Peyer's patch (tissue), 4 donors: ENCODE measurements around the gene EVC. TPM values are rescaled to one million over a fixed set of nuclear protein-coding genes. Genes with fewer than 3 reads are reported as not detected.

ENCODE experiments used
- DNase-seq, 3 donors: peaks; one replicate each; pipeline ENCODE4 v3.0.0-alpha.2; 2017 to 2019
- H3K27ac ChIP-seq, 4 donors: fragments of 200-600 bp; sonication (generic); one replicate each; pipeline ENCODE4 v1.5.1; 2016 to 2019
- H3K27me3 ChIP-seq, 2 donors: fragments of 200-600 bp; sonication (generic); one replicate each; pipeline ENCODE4 v1.5.1; 2019
- H3K36me3 ChIP-seq, 3 donors: fragments of 200-600 bp; sonication (generic); one replicate each; pipeline ENCODE4 v1.5.1; 2016 to 2019
- H3K4me1 ChIP-seq, 4 donors: fragments of 200-600 bp; sonication (generic); one replicate each; pipeline ENCODE4 v1.5.1; 2016 to 2019
- H3K4me3 ChIP-seq, 4 donors: fragments of 200-600 bp; sonication (generic); 1 replicate in 3 of 4; 2 replicates in 1 of 4; pipeline ENCODE4 v1.5.1; 2016 to 2019; ENCODE audit warnings: mild to moderate bottlenecking in 1 of 4
- H3K9me3 ChIP-seq, 4 donors: fragments of 200-600 bp; sonication (generic); one replicate each; pipeline ENCODE4 v1.5.1; 2016 to 2019; ENCODE audit warnings: mild to moderate bottlenecking in 1 of 4
- POLR2A ChIP-seq, 2 donors: fragments of 450-650 bp; IDR thresholded peaks; one replicate each; pipeline ENCODE4 v1.5.1; 2017; ENCODE audit warnings: antibody characterized with exemption in 2 of 2, mild to moderate bottlenecking in 2 of 2, moderate library complexity in 2 of 2
- total RNA-seq, 4 donors: library from RNA; depleted of rRNA; stranded (reverse); fragments of >200 nt; gene quantifications; one replicate each; pipeline ENCODE4 v1.1.0, GENCODE V29; 2016
- TF ChIP-seq, protein P1 (sequence below), 6 experiments: fragments of 450-650 bp in 4 of 6; fragments of 200-600 bp in 2 of 6; sonication (generic) in 1 of 6; IDR thresholded peaks; one replicate each; pipeline ENCODE4 v1.5.1; 2017 to 2019; ENCODE audit warnings: antibody characterized with exemption in 6 of 6, mild to moderate bottlenecking in 3 of 6, moderate library complexity in 1 of 6

EVC gene
- total RNA-seq, 4 donors from 2014 or later: 1.6 to 40.4 (median 4.4) TPM

DNA sequence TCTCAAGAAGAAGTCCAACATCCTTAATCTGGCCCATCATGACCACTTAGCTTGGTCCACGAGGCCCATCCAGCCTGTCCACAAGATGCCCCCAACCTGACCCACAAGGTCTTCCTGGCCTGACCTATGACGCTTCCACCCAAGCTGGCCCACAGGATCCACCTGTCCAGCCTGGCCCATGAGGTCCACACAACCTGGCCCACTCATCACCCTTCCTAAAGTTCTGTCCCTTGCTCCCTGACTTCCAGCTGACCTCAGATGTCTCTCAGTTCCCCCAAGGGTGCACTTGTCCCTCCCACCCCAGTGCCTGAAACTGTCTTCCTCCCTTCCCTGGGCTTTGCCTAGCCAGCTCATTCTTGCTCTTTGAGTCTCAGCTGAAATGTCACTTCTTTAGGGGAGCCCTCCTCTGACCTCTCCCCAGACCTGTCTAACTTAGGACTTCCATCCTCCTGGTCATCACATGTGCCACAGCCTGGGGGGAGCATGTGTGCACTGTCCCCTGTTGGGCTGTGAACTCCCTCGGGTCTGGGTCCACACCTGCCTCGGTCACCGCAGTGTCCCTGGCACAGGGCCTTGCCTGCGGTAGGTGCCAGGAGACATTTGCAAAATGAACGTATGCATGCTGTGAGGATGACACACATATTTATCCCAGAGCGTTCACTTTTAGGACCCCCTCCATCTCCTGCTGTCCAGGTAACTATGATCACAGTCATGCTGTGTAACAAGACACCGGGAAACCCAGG is 61.7 kb downstream of the EVC start:
- Histone ChIP-seq H3K27ac (no peak overlapping the region), H3K4me1 (no peaks in the 10 kb centered on the region), H3K9me3 (peaks cover 0 to 3% (median 0%) of the 10 kb centered on the region in 4 donors), H3K36me3 (no peaks in the 10 kb centered on the region), H3K27me3 (no peaks in the 10 kb centered on the region), H3K4me3 (no peak overlapping the region)
- no peak for DNase-seq
- TF ChIP-seq POLR2A (IDR thresholded peaks at IDR 0.05): no peak
- TF ChIP-seq, protein P1, sequence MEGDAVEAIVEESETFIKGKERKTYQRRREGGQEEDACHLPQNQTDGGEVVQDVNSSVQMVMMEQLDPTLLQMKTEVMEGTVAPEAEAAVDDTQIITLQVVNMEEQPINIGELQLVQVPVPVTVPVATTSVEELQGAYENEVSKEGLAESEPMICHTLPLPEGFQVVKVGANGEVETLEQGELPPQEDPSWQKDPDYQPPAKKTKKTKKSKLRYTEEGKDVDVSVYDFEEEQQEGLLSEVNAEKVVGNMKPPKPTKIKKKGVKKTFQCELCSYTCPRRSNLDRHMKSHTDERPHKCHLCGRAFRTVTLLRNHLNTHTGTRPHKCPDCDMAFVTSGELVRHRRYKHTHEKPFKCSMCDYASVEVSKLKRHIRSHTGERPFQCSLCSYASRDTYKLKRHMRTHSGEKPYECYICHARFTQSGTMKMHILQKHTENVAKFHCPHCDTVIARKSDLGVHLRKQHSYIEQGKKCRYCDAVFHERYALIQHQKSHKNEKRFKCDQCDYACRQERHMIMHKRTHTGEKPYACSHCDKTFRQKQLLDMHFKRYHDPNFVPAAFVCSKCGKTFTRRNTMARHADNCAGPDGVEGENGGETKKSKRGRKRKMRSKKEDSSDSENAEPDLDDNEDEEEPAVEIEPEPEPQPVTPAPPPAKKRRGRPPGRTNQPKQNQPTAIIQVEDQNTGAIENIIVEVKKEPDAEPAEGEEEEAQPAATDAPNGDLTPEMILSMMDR (IDR thresholded peaks at IDR 0.05): no peak

DNA sequence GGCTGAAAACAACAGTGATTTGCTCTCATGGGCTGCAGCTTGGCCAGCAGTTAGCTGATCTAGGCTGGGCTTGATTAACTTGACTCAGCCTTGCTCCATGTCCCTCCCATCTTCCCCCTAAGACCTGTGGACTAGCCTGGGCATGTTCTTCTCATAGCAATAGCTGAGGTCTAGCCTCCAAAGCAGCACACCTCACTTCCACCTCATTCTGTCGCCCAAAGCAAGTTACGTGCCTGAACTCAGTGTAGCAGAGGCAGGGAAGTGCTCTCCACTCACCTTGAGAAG is 62.2 kb downstream of the EVC start:
- no peak for DNase-seq
- no peak for TF ChIP-seq POLR2A (IDR thresholded peaks at IDR 0.05)
- TF ChIP-seq, protein P1 (IDR thresholded peaks at IDR 0.05): no peak
- no peaks in the 10 kb centered on the region for H3K36me3 ChIP-seq

DNA sequence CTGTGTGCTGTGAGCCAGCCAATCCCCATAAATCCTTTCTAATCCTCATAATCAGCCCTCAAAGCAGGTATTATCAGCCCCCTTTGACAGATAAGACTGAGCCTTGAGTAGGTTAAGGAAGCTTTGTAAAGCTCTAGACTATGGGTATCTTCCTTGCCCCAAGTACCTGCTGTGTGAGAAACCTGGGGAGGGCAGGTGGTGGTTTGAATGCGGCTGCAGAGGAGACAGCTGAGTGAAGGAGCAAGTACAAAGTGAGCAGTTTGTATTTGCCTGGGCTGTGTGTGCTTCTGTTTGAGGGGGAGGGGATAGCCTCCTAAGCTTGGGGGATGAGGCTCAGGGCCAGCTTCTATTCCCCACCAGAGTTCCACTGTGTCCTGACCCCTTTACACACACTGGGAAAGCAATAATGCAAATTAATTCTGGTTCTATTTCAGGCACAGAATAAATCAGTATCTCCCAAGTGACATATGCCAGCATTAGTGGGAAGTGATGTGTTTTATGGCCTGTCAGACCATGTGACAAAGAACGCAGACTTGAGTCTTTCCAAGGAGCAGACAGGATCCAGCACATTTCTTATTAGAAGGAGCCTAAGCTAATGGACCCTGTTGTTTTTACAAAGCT is 63.5 kb downstream of the EVC start:
- Histone ChIP-seq H3K4me3 (no peak overlapping the region), H3K27me3 (no peaks in the 10 kb centered on the region), H3K36me3 (no peaks in the 10 kb centered on the region), H3K4me1 (no peaks in the 10 kb centered on the region), H3K27ac (no peak overlapping the region), H3K9me3 (peaks cover 0 to 3% (median 0%) of the 10 kb centered on the region in 4 donors)
- no peak for TF ChIP-seq POLR2A (IDR thresholded peaks at IDR 0.05)
- TF ChIP-seq, protein P1 (IDR thresholded peaks at IDR 0.05): no peak
- DNase-seq: no peak

More for the DNA sequence above, 62.2 kb downstream of the EVC start:
- H3K4me1 ChIP-seq: no peaks in the 10 kb centered on the region
- no peak overlapping the region for H3K4me3 ChIP-seq
- no peaks in the 10 kb centered on the region for H3K27me3 ChIP-seq
- no peak overlapping the region for H3K27ac ChIP-seq
- peaks cover 0 to 3% (median 0%) of the 10 kb centered on the region in 4 donors for H3K9me3 ChIP-seq

DNA sequence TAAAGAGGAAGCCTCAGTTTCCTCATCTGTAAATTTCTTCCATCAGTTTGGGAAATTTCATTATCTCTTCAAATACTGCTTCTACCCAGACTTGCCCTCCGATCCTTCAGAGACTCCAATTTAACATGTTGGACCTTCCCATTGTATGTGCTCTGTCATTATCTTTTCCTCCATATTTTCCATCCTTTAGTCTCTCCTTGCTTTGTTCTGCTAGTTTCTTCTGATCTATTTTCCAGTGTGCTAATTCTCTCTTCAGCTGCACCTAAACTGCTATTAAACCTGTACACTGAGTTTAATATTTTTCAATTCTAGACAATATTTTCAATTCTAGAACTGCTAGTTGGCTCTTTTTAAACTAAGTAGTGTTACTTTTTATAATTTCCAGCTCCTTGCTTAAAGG is 65.5 kb downstream of the EVC start:
- DNase-seq: no peak
- H3K27me3 ChIP-seq: no peaks in the 10 kb centered on the region
- no peak overlapping the region for H3K27ac ChIP-seq
- H3K36me3 ChIP-seq: no peaks in the 10 kb centered on the region
- no peak overlapping the region for H3K4me3 ChIP-seq
- TF ChIP-seq, protein P1 (IDR thresholded peaks at IDR 0.05): no peak
- TF ChIP-seq POLR2A (IDR thresholded peaks at IDR 0.05): no peak
- peaks cover 0 to 3% (median 0%) of the 10 kb centered on the region in 4 donors for H3K9me3 ChIP-seq
- no peaks in the 10 kb centered on the region for H3K4me1 ChIP-seq

DNA sequence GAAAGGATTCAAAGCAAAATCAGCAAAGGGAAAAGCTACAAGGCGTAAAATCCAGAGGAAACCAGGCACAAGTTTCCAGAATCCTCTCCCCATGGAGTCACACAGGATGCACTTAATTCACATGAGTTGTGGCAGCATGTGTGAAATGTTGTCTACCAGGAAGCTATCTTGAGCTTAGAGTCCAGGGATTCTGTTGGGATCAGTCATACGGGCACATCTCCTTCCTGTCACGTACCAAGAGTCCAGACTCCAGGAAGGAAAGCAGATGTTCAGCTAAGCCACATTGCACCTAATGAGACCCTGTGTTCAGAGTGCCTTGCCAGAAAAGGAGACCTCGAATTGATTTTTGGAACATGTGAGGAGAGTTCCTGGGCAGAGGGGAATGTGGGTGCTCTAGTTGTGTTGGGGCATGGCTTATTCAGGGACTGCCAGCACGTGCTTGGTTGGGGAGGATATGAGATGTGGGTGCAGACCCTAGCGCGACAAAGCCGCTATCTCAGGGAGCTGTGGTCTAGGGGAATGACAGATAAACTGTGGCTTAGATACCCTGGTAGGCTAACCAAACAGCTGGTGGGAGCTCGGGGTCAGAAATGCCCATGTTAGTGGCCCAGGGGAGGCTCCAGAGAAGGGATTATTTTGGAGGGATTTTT is 70.0 kb downstream of the EVC start:
- Histone ChIP-seq H3K9me3 (peaks cover 0 to 3% (median 0%) of the 10 kb centered on the region in 4 donors), H3K27me3 (no peaks in the 10 kb centered on the region), H3K4me3 (no peak overlapping the region), H3K27ac (no peak overlapping the region), H3K4me1 (no peaks in the 10 kb centered on the region), H3K36me3 (no peaks in the 10 kb centered on the region)
- no peak for DNase-seq
- no peak for TF ChIP-seq POLR2A (IDR thresholded peaks at IDR 0.05)
- TF ChIP-seq, protein P1 (IDR thresholded peaks at IDR 0.05): no peak
